Panc1 (cell line): ENCODE results near the gene ZNF154. TPM values are rescaled to one million over a fixed set of nuclear protein-coding genes. Genes with fewer than 3 reads are reported as not detected.
"Not testable (repeated sequence)": the region's sequence is repeated elsewhere in the genome, so short reads cannot be mapped to it uniquely, and the experiment has no call there.

Experiments
- ATAC-seq: fragments of 200-7000 bp; cut with Tn5 transposase; 2 replicates; pipeline ENCODE4 v1.9.1; 2020; ENCODE audit warnings: mild to moderate bottlenecking, moderate library complexity
- BruUV-seq: library from RNA; stranded (reverse); fragments of 400-500 nt; replicated peaks from 2 replicates; lab custom pipeline; 2021; lab: Mats Ljungman, UMichigan
- CTCF ChIA-PET: fragments of 300-600 bp; sonication (Branson Sonifier 250); formaldehyde crosslinking; loops from one replicate; lab custom pipeline; 2022; ENCODE audit warnings: antibody characterized with exemption; lab: Charles Lee
- POLR2A ChIA-PET: fragments of 300-600 bp; sonication (Branson Sonifier 250); formaldehyde crosslinking; loops from one replicate; lab custom pipeline; 2022; ENCODE audit warnings: antibody characterized with exemption; lab: Charles Lee
- DNase-seq: peaks from one replicate; pipeline ENCODE4 v3.0.0-alpha.2; 2010; ENCODE audit warnings: low read depth, low spot score
- H3K27ac ChIP-seq: 2 replicates; pipeline ENCODE4 v1.5.1; 2011; ENCODE audit warnings: mild to moderate bottlenecking, low read length, inconsistent platforms
- H3K27me3 ChIP-seq: fragments of 200-500 bp; sonication (Bioruptor generic); 2 replicates; pipeline ENCODE4 v1.6.0; 2014; ENCODE audit warnings: low read length, inconsistent platforms; ENCODE audit not compliant: control insufficient read depth, insufficient read depth
- H3K36me3 ChIP-seq: fragments of 200-500 bp; sonication (Bioruptor generic); 2 replicates; pipeline ENCODE4 v1.5.1; 2014; ENCODE audit warnings: inconsistent platforms, mild to moderate bottlenecking, low read length, moderate library complexity; ENCODE audit not compliant: control insufficient read depth, insufficient read depth
- H3K4me1 ChIP-seq: 2 replicates; pipeline ENCODE4 v1.5.1; 2011; ENCODE audit warnings: inconsistent platforms, mild to moderate bottlenecking, low read length, moderate library complexity; ENCODE audit not compliant: control insufficient read depth, insufficient read depth
- H3K4me3 ChIP-seq, 2 experiments: 2 replicates each; pipeline ENCODE4 v1.5.1; 2011 to 2012; ENCODE audit warnings: low read depth in 2 of 2, low read length in 2 of 2, mild to moderate bottlenecking in 2 of 2, inconsistent platforms in 1 of 2, moderate library complexity in 1 of 2
- H3K9me3 ChIP-seq: fragments of 200-500 bp; sonication (Bioruptor generic); 2 replicates; pipeline ENCODE4 v1.5.1; 2014; ENCODE audit warnings: low read depth, mild to moderate bottlenecking, inconsistent platforms, low read length, moderate library complexity; ENCODE audit not compliant: control insufficient read depth, insufficient read depth
- POLR2AphosphoS5 ChIP-seq: IDR thresholded peaks from 2 replicates; pipeline ENCODE4 v1.6.1; 2012; ENCODE audit warnings: mild to moderate bottlenecking, low read depth, low read length, moderate library complexity
- REST ChIP-seq, 2 experiments: IDR thresholded peaks; 2 replicates each; pipeline ENCODE4 v1.6.1; 2011 to 2012; ENCODE audit warnings: low read depth in 2 of 2, control low read depth in 1 of 2, low read length in 1 of 2, mild to moderate bottlenecking in 1 of 2, moderate library complexity in 1 of 2; ENCODE audit not compliant: insufficient read depth in 1 of 2
- in situ Hi-C: cut with HindIII; loops from 2 replicates; pipeline ENCODE4 v1.10.0; 2016; ENCODE audit warnings: low sequenced_read_pairs, low pct_unique_long_range_greater_than_20kb
- intact Hi-C: fragments of 100-400 bp; cut with micrococcal nuclease; formaldehyde crosslinking; loops from one replicate; pipeline ENCODE4 v1.10.0; 2022; ENCODE audit not compliant: unreplicated experiment
- total RNA-seq: library from RNA; stranded (reverse); gene quantifications from one replicate; pipeline ENCODE4 v1.2.1, GENCODE V29; 2021; ENCODE audit not compliant: unreplicated experiment

The ZNF154 gene
- total RNA-seq, 1 experiment from 2014 or later = not detected

GRCh38 chr19:57746580-57747471, 37.8 kb upstream of the ZNF154 start, which contains the start of gene ZNF776:
Gene ZNF776, plus strand, starts transcription at chr19:57746815. Its CDS starts 244 bp downstream, at chr19:57747059.
- CTCF ChIA-PET = no interaction called here
- peak; percentile 99 for ATAC-seq
- in situ Hi-C loops = no loop called here

GRCh38 chr19:57738770-57739169, 29.8 kb upstream of the ZNF154 start:
- POLR2A ChIA-PET, H3K4me1 ChIP-seq, in situ Hi-C loops, DNase-seq, H3K4me3 ChIP-seq, intact Hi-C loops, H3K9me3 ChIP-seq, ATAC-seq, H3K27me3 ChIP-seq, H3K36me3 ChIP-seq, CTCF ChIA-PET, BruUV-seq, H3K27ac ChIP-seq: not testable (repeated sequence)

More at GRCh38 chr19:57746580-57747471, 37.8 kb upstream of the ZNF154 start, which contains the start of gene ZNF776:
- 0 out of 2 replicates have a peak, but pooled peaks cover 2% of the 10 kb centered on the region for H3K4me1 ChIP-seq
- H3K27me3 ChIP-seq = no peaks in the 10 kb centered on the region
- H3K27ac ChIP-seq = peak within 1 kb of the TSS; percentile 86
- peaks cover 37% of the 10 kb centered on the region for H3K9me3 ChIP-seq
- POLR2A ChIA-PET = interaction anchor here (0.5 to 0.6 kb wide), 2 partner anchors 58 to 96 kb away, joined by 5 to 11 read pairs; no protein-coding TSS in a partner anchor
- H3K4me3 ChIP-seq = peak within 1 kb of the TSS; percentile 72 to 87
- TSS peak; percentile 73 for BruUV-seq
- DNase-seq = peak; percentile 88
- no peak for TF ChIP-seq REST (IDR thresholded peaks at IDR 0.05; ENCODE audit: insufficient read depth in 1 of 2, low read depth in 2 of 2, low read length in 1 of 2)
- TF ChIP-seq POLR2AphosphoS5 = peak; percentile 93
- intact Hi-C loops = no loop called here
- peaks cover 5% of the 10 kb centered on the region; the same call in 1 of the 2 replicates for H3K36me3 ChIP-seq

- intact Hi-C loops, ATAC-seq, CTCF ChIA-PET: not testable (repeated sequence)
Measured at GRCh38 chr19:57738320-57738719, 29.3 kb upstream of the ZNF154 start.

More at GRCh38 chr19:57738320-57738719, 29.3 kb upstream of the ZNF154 start:
- in situ Hi-C loops, H3K27ac ChIP-seq, BruUV-seq, H3K4me3 ChIP-seq, DNase-seq, H3K36me3 ChIP-seq, H3K27me3 ChIP-seq, H3K4me1 ChIP-seq, POLR2A ChIA-PET: not testable (repeated sequence)
- H3K9me3 ChIP-seq = peaks cover 13% of the 10 kb centered on the region; the same call in 1 of the 2 replicates
